CD4-positive, alpha-beta T cell treated with Interferon gamma for 1 hour (primary cell): Measurements from ENCODE around the gene LAMB4.

ENCODE experiments used
- DNase-seq: peaks from one replicate; pipeline ENCODE4 v3.0.0-alpha.2; 2020

LAMB4 gene

GRCh38 chr7:107993891-107994291, 136.3 kb downstream of the LAMB4 start:
- no peak for DNase-seq

- DNase-seq = no peak
Measured at GRCh38 chr7:107989618-107990373, 140.4 kb downstream of the LAMB4 start.

DNA sequence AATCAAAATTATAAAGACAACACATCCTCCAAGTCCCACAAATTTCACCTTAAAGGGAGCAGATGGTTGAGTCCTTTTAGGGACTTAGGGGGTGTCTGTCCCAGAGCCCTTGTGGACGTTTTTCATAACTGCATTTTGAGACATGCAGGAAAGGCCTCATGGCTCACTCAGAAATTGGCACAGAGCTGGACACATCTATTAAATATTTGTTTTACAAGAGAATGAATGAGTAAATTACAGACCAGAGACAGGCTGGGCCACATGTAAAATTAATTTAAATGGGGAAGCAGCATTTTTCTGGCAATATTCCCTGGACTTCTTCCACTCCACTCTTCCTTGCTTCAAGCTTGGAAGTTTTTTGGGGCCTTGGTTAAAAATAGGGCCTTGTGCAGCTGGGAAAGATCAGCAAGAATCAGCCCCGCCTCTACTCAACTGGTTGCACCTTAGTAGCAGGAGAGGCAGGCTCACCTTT, 147.2 kb downstream of the LAMB4 start:
- DNase-seq = no peak

- DNase-seq = no peak
Measured at GRCh38 chr7:107982042-107982840, 147.9 kb downstream of the LAMB4 start.

DNA sequence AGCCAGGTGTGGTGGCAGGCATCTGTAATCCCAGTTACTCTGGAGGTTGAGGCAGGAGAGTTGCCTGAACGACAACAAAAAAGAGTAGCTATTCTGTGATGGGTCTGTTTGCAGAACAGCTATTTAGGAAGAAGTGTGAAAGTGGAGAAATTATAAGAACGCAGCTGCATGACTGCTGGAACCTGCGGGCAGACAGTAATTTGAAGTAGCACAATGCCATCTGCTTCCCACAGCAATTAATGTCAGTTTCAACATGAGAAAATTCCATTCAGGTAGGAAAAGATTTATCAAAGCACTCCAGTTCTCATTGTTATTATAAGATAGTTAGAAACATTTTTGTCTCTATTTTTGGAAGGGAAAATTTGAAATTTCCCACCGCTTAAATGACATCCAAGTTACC, 148.7 kb downstream of the LAMB4 start:
- DNase-seq = no peak

GRCh38 chr7:107980671-107981190, 149.4 kb downstream of the LAMB4 start:
- no peak for DNase-seq

DNA sequence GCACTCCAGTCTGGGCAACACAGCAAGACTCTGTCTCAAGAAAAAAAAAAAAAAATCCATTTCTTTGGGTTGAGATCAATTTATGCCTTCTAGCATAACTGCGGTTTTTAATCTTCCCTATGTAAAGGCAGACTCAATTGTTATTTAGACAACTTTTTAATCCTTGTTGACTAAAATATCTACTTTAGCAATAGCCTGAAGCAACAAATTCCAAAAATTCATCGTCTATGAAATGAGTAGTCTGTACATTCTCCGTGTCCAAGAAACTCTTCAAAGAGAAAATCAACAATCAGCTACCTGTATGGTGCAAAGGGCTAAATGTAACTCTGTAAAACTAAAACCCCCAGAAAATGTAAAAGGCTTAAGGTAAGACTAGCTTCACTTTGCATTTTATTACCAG, 150.0 kb downstream of the LAMB4 start:
- DNase-seq = no peak

DNA sequence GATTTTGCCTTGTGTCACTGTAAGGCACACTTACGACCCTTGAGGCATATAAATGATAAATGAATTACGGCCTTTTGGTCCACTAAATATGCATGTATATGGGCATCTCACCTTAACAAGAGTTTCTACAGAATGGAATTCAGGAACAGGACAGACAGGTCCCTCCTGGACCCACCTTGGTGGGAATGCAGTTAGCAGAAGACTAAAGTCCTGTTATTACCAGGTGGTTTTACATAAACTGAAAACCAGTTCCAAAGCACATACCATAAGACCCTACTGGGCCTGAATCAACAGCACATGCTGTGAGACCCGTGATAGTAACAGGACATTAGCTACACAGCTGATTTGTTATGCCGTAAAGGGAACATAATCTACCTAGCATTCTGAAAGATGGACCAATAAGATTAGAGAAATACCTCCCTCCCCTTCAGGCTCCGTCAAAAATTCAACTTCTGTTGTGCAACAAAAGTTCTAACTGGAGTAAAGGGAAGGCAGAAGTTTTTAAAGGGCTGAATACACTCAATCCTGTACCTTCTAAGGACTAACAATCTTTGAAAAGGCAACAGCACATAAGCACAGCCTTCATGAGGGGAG, 151.2 kb downstream of the LAMB4 start:
- DNase-seq = no peak

- DNase-seq = no peak
Measured at GRCh38 chr7:107977048-107977447, 153.1 kb downstream of the LAMB4 start.

DNA sequence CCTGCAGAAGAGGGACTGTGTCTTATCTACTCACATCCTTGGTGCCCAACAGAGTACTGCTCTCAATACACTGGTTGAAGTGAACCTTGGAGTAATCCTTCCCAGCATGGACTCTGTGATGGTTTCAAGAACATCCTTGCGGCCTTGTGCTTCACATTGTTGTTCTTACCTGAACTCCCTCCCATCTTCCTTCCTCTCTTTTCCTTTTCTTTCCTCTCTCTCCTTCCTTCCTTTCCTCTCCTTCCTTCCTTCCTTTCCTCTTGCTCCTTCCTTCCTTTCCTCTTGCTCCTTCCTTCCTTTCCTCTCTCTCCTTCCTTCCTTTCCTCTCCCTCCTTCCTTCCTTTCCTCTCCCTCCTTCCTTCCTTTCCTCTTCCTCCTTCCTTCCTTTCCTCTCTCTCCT, 153.5 kb downstream of the LAMB4 start:
- no peak for DNase-seq

DNA sequence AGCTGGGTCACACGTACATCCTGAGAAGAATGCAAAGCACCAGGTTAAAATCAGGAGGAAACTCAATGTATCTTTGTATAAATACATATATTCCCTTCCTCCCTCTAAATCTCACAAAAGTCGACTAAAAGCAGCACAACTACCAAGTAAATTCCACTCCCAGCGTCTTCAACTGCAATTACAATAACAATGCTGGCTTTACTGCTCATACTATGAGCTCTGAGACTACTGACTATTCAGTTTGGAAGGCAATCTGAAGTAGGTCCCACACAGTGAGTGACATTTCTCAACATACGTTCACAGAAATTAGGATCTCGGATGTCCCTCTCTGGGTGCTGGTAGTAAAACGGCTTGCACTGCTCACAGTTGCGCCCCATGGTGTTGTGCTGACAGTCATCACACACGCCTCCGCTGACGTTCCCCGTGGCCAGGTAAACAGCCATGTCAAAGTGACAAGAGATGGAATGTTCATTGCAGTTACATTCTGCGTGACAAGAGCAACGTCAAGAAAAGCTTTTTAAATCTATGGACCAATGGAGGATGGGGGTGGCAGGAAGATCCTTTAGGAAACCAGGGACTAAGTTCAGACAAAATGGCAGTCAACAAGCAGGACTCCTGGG, 154.7 kb downstream of the LAMB4 start:
- DNase-seq = no peak

- DNase-seq = no peak
Measured at GRCh38 chr7:107973861-107974260, 156.3 kb downstream of the LAMB4 start.
